ENCODE data around the gene WWC2.

The WWC2 gene

DNA sequence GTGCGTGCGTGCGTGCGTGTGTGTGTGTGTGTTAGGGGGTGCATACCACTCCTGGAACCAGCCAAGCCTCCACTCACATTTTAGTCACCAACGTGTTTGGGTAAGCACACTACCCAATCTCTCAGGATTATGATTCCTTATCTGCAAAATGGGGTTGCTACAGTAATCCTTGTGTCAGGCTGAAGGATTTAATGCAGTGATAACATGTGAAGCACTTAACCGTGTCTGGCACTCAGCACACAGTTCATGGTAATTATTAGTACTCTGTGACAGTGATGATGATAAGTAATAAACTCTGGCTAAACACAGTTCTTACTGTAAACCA, 163.7 kb downstream of the WWC2 start:
- FAIRE-seq, result no peak

DNA sequence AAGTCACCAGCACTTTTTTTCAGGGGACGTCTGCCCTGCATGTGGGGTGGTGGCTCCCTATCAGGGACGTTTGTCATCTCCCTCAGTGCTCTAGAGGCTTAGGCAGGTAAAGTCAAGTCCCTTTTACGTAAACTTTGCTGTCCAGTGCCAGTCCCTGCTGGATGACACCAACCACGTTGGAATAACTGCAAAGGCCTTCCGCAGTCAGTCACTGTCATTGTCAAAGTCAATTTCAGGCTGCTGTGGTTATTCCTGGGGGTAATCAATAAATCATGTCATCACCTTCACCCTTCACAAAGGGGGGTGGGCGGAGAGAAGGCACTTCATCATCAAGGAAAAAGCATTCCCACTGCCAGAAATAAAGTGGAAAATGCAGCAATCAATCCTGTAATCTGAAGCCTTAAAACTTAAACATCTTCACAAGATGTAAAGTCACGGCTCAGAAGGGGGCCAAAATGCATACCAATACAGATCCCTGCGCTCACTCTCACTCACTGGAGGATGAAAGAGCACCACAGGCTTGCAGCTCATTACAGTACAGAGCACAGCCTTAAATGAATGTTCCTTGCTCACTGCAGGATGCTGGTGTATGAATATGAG, 164.8 kb downstream of the WWC2 start:
- FAIRE-seq, result no peak

DNA sequence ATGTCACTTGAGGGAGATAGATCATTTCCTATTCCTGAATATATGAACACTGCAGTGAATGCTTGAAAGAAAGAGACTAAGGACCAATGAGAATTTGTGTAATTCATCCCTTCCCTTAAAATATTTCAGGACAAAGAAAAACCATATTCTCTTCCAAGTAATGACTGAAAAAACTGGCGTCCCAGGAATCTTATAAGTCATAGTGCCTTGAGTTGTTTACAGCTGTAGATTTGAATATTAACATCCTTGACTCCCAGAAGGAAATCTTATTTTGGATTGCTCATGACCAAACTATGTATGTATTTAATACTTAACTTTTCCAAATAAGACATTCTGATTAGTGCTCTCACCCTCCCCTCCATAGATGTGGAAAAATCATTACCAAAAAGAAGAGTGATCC, 165.6 kb downstream of the WWC2 start:
- FAIRE-seq, result no peak

DNA sequence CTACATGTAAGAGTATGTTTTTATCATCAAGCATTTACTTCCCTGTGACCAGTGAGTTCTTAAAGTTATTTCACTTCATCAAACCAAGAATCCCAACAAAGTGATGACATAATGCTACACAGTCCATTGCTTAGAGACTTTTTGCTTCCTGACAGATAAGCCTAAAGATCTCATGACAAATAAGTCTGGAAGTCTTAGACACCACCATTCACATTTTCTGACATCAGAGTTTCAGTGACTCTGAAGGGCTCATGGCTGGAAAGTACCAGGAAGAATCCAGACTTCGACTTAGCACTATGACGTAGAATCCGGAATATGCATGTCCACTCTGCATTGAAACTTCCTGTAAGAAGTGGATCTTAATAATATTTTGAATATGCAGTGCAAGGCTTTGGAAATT, 167.3 kb downstream of the WWC2 start:
- FAIRE-seq, result no peak

DNA sequence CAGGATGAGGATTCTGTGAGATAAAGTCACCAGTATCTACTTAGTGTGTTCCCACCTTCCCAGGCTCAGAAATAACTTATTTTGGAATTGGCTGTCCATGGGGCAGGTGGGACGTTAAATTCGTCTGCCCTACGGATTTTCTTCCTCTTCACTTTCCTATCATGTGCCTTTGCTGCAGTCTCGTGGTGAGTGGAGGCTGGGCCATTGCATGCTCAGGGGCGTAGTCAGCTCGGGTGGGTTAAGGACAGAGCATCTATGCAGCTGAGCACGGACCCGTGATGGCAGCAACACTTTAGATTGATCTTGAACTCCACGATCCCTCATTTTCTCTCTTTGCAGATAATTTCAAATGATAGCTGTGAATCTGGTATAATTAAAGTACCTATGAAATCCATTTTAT, 169.5 kb downstream of the WWC2 start:
- no peak for FAIRE-seq

DNA sequence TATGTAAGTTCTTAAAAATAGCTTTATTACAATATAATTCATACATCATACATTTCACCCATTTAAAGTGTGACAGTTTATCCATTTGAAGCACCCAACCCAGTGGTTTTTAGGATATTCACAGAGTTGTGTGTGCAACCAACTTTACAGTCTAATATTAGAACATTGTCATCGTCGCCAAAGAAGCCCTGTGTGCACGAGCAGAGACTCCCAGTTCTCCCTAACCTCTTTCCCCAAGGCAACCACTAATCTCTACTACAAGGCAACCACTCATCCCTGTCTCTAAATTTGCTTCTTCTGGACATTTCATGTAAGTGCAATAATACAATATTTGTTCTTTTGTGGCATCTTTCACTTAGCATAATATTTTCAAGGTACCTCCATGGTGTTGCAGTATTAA, 173.3 kb downstream of the WWC2 start:
- no peak for FAIRE-seq

DNA sequence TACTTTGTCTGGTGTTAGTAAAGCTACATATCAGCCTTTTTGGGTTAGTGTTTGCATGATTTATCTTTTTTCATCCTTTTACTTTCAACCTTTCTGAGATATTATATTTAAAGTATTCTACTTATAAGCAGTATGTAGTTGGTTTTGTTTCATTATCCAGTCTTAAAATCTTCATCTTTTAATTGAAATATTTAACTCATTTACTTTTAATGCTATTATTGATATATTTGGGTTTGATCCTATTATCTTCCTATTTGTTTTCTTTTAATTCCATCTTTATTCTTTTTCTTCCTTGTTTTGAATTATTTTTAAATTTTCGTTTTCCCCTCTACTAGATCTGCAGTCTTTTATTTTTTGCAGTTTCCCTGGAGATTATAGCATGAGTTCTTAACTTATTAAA, 177.0 kb downstream of the WWC2 start:
- no peak for FAIRE-seq

DNA sequence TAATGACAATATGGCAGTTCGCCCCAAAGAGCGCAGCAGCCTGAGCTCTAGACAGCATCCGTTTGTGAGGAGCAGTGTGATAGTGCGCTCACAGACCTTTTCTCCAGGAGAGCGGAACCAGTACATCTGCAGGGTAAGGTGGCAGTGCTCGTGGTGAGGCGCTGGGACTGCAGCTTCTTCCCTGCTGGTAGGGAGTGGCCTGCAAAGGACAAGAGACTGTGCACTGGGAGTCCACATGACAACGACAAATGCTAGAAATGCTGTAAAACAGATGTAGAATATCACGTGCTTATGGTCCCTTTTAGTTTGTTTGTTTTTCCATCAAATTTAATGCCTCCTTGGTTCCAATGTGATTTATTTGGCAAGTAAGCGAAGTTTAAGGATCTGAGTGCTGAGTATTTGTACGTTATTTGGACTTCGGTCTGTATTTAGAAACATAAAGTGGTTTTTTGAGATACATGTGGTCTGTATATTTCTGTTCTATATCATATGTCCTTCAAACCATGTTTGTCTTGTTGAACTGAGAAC, 185.3 kb downstream of the WWC2 start:
- no peak for FAIRE-seq

DNA sequence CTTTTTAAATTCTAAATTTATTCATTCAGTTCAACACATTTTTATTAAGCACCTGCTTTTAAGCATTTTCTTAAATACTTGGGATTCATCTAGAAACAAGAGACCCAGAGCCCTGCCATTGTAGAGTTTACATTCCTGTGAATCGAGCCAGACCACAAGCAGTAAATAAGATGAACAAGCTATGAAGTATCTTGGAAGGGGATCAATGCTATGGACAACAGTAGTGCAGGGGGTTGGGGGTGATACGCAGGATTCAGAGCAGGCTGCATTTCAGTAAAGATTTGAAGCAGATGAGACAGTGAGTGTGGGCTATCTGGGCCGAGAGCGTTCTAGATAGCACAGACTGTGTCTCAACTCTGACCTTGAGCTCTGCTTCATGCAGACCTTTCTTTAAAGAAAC, 185.9 kb downstream of the WWC2 start:
- FAIRE-seq, result no peak

DNA sequence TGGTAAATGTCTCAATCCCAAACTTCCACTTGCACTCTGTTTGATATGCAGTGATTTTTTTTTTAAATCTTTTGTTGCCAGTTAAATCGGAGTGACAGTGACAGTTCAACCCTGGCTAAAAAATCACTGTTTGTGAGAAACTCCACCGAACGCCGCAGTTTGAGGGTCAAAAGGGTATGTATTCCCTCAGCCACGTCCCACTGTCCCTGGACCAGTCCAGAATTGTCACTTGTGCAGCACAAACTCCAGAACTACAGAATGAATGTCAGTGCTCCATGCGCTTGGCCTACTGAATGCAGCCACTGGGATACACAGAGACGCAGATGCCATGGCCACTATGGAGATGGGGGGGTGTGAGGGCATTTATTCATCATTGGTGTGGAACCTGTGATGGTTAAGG, 186.8 kb downstream of the WWC2 start:
- FAIRE-seq, result no peak

DNA sequence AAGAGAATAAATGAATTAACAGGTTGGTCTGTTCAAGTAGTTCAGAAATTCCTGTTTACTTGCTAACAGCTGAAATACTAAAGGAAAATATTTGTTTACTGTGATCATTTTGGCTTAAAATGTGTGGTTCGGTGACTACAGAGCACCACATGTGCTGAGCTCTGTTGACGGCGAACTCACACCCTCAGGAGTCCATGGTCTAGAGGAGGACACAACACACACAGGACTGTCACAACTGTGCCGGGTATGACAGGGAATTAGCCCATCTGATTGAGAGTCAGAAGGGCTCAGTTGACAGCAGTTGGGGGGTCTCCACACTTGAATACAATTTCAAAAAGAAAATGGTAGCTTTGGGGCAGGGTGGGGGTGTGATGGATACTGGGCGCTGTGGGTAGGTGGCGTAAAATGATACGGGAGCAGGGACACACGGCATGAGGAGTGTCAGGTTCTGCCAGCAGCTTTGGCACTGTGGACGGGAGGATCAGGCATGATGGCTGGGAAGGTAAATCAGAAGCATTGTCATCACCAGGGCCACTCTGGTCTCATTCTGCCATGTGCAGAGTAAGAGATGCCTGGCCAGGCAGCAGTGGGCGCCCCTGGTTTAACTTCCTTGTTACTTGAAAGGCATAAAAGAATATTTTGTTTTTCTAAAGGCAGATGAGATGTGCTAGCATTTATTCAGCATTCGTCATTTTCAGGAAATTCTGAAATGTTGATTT, 187.7 kb downstream of the WWC2 start:
- FAIRE-seq, result no peak

DNA sequence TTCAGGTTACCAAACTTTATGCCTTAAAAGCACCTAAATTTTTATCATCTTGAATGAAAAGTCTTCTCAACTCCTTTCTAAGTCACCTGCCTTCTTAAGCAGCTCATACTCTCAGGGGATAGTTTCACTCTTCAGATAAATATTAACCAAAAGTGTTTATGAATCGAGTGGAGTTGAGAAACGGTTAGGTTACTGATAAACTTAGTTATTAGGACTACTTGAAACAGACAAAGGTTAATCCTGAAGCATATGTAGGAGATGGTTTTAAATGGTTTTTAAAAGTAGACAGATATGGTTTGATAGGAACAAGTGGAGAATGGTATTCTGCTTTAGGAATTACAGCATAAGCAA, 188.2 kb downstream of the WWC2 start:
- no peak for FAIRE-seq

DNA sequence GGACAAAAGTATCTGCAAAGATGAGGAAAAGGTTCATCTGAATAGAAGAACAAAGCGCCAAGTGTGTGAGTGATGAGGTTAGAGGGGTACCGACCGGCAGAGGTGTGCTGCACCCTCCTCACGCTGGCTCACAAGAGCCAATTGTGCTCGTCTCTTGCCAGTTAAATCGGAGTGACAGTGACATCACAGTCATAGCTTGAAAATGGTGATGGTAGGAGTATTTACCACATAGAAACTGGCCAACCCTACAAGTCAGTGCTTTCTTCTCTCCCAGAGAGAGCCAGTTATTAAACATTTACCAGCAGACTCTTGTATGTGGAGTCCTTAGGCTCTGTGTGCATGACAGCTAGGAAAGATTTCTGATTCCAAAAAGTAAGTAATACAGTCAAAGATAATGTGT, 188.6 kb downstream of the WWC2 start:
- no peak for FAIRE-seq

DNA sequence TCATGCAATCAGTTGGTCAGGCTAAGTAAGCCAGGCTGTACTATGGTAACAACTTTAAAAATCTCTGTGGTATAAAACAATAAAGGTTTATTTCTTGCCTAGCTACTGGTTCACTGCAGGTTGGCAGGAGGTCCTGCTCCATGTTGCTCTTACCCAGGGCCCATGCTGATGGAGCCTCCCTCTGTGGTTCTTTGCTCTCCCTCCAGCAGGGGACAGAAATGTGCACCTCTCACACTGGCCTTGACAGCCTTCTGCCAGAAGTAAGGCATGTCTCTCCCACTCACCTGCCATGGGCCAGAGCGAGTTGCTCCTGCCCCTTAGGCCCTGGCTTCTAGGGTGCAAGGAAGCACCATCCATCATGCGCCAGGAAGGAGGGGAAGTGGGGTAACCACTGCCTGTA, 189.9 kb downstream of the WWC2 start:
- no peak for FAIRE-seq

DNA sequence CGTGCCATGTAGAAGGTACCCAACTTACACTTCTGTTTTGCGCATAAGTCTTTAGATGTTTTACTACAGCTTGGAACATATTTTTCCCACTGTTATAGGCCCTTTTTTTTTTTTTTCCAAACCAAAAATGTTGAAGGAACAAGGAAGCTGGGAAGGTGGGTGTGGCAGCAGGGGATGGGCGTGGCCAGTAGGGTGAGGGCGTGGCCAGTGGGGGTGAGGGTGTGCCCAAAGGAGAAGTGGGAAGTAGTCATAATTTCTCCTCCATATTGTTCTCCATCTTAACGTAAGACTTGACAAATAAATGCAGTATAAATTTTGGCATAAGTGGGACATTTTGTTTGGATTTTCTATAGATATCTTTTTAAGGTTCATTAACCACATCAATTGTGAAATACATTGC, 190.6 kb downstream of the WWC2 start:
- no peak for FAIRE-seq

DNA sequence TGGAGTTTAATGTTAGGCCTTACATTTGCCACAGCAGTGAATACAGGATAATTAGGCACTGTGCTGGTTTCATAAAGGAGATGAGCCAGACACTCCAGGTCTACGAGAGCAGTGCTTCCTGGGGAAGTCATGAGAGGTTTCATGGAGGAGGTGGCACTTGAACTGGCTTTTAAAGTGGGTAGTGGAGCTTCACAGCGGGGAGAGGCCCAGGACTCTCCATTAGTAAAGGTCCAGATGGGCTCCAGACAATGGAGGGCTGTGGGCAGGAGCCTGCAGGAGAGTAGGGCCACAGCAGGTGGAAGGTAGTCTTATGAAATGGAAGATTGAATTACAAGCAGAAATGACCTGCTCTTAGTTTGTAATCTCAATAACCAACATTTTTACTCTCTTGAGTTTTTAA, 192.0 kb downstream of the WWC2 start:
- no peak for FAIRE-seq

DNA sequence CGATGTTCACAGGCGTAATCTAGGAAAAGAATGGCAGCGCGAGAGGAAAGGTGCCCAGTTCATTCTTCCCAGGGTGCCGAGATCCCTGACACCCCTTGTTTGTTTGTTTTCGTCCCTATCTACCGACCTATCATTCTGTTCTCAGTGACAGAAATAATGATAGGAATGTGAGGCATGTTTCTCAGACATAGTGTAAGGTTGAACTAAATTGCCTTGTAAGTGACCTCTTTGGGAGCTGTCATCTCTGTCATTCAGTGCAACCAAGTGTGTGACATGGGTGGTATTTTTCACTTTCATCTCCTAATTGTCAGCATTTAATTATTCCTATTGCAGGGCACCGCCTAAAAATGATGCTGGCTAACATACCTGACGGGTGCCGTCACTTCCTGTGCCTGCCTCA, 196.7 kb downstream of the WWC2 start:
- no peak for FAIRE-seq

DNA sequence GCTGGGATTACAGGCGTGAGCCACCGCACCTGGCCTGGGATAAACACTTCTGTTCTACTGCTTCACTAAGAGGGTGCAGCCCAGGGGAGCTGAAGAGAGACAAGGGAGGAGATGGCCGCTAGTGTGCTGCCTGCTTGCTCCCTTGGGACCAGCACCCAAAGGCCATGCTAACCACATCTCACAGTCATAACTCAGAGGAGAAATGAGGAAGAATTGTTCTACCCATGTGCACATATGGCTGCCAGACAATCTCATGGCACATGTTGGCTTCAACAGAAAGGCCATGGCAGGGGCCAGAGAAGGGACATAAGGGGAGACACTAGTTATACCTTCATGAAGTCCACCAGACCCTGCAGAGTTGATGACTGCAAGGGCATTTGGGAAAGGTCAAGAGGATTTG, 198.6 kb downstream of the WWC2 start:
- FAIRE-seq, result no peak

DNA sequence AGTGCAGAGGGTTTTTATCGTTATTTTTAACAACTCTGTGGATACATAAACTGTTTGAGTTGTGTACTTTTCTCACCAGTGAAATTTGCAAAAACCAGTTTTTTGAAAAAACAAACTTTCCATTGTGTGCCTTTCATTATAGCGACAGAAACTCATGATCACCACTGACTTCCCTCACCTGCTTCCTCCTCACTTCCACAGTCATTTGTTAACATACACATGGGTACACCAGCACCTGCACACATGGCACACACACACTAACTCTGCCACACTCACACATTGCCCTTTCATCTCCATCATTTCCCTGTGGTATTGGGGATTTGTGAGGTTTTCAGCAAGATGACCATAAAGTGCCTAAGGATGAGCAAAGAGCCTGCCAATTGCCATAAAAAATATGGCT, 200.4 kb downstream of the WWC2 start:
- no peak for FAIRE-seq

DNA sequence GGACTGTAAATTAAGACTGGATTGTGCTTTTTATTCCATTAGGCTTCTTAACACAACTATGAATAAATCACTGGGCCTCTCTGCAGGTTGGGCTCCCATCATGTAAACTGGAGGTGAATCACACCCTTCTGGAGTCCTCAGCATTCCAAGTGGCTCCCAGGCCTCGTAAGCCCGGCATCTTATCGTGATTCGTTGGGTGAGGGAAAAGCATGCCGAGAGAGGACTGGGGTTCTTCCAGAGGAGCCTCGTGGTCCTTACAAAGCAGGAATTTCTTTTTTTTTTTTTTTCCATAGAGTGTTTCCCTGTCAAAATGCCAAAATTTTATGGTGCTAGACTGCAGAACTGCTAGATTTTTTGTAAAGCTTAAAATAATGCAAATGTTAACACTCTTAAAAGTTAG, 201.0 kb downstream of the WWC2 start:
- no peak for FAIRE-seq

DNA sequence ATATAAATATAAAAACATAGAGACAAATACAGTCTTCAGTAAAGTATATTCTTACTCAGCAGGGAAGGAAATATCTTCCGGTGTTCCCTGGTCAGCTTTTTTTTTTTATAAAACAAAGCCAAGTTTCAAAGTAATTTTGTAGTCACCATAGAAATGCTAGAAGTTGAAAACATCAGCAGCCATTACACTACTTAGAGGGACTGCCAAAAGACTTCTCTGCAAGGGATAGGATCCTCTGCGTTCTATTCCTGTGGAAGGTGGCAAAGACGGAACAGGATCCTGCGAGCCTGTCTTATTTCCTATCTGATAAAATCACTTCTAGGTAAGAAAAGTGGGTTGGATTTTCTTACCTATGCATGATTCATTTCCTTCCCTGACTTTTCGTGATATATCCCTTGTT, 201.6 kb downstream of the WWC2 start:
- FAIRE-seq, result no peak

DNA sequence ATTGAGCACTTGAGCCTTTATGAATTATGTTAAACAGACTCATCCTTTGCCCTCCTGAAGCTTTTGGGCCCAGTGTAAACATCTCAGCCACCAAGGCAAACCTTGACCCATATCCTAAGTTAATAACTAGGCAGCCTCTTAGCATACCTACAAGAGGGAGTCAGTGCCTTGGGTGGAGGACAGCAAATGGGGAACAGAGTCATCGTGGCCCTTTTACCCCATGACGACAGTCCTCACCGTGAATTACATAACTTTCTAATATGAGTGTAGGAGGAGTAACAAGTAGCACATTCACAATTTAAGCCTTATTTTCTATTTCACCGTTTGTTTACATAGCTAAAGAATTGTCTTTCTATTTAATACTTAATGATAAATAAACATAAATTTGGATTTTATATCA, 204.2 kb downstream of the WWC2 start:
- no peak for FAIRE-seq

DNA sequence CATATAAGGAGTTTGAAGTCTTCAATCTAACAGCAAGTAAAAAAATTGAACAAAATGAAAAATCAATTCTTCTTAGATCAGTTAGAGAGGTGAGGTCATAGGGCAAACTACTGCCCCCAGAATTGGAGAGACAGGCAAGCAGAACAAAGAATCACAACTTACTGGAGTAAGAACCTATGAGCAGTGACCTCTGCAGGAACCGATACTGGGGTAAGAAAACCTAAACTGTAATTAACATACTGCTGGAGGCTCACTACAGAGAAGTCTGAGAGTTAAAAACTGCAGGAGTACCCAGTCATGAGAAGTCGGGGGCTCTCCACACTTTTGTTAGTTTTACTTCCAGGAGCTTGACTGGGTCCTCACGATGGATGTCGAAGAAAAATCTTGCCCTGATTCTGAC, 205.0 kb downstream of the WWC2 start:
- no peak for FAIRE-seq

DNA sequence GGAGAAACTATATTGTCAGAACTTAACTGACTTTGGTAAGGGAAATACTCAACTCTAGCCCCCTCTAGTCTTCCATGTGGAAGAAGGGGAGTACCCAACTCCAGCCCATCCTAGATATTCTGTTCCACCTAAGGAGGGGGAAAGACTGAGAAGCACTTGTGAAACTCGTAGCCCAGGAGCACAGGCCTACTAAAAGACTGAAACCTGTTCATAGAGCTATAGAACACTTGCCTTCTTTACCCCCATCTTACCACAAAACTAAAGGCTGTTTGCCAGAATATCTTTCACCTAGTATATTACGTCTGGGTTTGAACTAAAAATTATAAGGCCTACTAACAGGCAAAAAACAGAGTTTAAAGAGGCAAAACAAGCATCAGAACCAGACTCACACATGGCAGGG, 205.5 kb downstream of the WWC2 start:
- FAIRE-seq, result no peak

DNA sequence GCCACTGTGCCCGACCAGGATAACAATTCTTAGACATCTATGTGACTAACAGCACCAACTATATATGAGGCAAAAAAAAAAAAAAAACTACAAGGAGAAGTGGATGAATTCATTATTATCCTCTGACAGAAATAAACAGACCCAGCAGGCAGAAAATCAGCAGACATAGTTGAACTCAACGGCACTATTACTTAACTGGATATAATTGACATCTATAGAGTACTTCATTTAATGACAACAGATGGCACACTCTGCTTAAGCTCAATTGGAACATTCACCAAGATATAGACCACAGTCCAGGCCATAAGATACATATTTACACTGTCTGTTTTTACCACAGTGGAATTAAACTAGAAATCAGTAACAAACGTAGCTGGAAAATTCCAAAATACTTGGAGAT, 207.8 kb downstream of the WWC2 start:
- no peak for FAIRE-seq
